HG02798 (cell line): Measurements from ENCODE around the gene SYCP2L.
A peak's percentile ranks its signal among the peaks of the same experiment; 100 is the strongest.
"Not testable (repeated sequence)": the region's sequence is repeated elsewhere in the genome, so short reads cannot be mapped to it uniquely, and the experiment has no call there.

ENCODE experiments used
- ATAC-seq: cut with Tn5 transposase; IDR thresholded peaks from one replicate; pipeline ENCODE4 v1.9.1; 2021; ENCODE audit warnings: mild to moderate bottlenecking; ENCODE audit not compliant: unreplicated experiment, poor library complexity

The SYCP2L gene

DNA sequence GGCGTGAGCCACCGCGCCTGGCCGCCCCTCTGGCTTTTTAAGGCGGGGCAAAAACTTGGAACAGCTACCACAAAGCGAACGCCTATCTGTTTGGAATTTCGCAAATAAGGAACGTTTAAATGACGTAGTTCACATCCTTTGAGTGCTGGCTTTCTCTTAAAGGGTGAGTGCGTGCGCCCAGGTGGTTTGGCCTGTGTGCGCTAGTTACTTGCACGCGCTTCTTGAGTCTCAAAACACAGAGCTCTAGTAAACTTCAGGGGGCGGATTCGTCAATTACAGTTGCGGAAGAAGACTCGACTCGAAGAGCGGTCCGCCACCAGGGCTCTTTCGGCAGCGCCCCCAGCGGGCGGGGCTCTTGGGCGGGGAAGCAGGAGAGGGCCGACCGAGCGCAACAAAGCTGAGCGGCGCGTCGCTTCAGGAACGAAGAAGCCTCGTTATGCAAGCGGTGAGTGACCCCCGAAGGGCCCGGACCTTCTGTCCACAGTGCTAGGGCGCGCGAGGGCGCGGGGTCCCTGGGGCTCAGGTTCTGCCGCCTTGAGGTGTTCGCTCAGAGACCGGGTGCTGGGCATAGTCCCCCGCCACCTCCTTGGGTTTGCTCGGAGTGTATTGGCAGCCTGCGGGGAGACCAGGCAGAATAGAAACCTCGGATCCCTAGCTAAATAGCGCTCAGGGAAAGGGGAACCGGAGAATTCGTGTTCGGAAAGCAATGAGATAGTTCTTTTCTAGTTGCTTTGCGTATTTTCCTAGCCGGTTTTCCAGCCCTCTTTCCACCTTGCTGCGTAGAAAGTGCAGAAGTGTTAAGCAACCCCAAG is at the start of gene SYCP2L:
Gene SYCP2L, plus strand, starts transcription at position 362 of the 812 bp plus-strand sequence. Its CDS starts 75 bp downstream, at position 437.
- ATAC-seq, result peak; percentile 71

DNA sequence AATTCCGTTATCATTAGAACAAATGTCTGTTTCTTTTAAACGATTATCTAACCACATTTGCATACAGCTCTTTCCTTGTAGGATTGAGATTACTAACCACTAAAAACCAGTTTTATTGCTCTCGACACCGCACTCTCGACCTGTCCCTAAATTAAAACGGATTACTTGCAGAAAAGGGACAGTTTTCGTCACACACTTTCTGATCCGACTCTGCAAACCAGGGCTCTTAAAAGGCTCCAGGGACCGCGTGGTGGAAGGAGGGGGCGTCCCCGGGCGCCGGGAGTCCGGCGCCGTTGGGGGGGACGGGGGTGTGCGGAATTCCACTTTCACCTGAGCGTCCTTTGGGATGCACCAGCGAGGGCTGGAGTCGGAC is 49.2 kb upstream of the SYCP2L start:
- no peak for ATAC-seq

DNA sequence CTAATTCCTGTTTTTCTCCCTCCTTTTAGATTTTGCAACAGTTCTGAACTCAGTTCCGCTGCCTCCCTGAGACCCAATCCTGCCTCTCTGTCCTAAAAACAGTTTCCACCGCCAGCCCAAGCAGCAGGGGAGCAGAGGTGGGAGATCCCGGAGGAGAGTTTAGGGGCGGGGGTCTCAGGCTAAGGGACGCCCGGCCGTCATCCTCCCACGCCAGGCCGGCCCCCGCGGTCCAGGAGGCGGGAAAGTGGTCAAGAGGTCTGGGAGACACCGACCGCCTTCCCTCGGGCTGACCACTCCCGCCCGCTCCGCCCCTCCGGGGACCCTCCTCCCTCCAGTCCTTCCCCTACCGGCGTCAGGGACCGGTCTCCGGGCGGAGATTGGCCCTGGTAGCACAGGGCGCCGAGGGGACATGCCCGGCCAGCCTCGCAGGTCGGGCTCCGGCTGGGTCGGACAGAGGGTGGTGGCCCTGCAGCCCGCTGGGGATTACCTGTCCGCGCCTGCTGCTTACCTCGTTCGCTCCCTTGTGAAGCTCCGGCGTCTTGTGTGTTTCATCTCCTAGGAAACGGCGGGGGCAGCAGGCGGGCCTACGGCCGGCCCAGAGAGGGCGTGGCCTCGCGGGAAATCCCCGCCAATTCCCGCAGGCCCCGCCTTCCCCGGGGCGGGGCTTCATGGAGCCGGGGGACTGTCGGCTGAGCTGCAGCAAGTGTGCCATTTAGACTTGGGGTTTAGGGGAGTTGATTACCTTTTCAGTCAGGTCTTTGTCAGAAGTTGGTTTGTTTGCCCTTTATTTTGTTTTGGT is 48.7 kb upstream of the SYCP2L start, which contains the start of gene MAK:
Gene MAK, minus strand, starts transcription at position 545 of the 799 bp plus-strand sequence. CDS start 7,891 bp downstream, outside the sequence.
- peak; percentile 88 for ATAC-seq

DNA sequence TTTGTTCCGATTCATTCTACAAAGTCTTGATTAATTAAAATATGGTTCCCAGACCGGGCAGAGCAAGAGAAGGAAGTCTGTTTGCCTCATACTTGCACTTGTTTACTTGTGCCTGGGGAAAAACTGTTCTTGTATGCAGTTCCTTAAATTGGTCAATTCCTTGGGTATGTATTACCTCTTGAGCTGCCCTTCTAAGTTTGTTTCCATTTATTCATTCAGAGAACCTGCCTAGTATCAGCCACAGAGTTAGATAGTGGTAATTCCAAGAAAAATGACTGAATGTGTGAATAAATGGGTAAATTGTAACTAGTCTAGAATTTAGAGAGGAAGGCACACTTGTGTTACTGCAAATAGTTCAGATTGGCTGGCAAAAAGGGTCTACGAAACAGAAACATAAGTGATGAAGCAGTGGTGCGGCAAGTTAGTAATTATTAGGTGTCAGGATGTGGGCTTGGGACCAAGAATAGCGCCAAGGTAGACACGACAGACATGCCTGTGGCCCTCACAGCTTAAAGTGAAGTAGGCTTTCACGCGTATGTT is 48.0 kb upstream of the SYCP2L start:
- ATAC-seq, result peak; percentile 58

DNA sequence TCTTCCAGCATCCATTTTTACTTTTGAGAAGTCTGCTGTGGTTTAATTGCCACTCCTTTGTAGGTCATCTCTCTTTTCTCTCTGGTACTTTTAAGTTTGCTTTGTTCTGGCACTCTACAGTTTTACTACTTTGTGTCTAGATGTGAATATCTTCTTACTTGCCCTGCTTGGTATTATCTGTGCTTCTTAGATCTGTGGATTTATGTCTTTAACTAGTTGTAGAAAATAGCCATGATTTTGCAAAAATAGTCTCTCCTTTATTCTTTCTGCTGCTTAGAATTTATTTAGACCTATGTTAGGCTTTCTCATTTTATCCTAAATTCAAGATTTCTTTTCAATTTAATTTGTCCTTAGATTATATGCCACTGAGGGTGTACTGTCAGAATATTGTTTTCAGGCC is 43.3 kb upstream of the SYCP2L start:
- no peak for ATAC-seq

DNA sequence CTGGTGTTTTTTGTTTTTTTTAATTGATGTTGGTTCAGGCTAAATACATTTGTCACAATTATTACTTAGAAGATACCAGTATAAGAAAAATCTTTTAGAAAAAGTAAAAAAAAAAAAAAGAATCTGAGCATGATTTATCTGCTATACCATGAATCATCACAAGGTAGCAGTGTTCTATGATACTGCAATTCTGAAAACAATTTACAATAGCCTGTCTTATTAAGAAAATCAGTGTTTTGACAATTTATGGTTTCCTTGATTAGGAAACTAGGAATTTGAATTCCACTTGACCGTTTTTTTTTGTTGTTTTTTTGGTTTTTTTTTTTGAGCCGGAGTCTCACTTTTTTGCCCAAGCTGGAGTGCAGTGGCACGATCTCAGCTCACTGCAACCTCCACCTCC is 39.2 kb upstream of the SYCP2L start:
- ATAC-seq, result no peak

DNA sequence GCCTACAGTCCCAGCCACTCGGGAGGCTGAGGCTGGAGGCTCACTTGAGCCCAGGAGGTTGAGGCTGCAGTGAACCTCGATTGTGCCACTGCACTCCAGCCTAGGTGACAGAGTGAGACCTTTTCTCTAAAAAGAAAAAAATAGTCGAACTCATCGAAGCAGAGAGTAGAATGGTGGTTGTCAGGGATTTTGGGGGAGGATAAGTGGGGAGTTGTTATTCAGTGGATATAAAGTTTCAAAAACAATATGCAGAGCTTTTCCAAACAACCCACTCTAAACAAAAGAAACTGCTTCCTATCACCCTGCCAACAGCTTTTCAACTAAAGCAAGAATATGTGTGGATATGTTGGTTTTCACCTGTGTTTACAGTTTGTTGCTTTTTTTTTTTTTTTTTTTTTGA is 37.0 kb upstream of the SYCP2L start:
- ATAC-seq, result no peak

DNA sequence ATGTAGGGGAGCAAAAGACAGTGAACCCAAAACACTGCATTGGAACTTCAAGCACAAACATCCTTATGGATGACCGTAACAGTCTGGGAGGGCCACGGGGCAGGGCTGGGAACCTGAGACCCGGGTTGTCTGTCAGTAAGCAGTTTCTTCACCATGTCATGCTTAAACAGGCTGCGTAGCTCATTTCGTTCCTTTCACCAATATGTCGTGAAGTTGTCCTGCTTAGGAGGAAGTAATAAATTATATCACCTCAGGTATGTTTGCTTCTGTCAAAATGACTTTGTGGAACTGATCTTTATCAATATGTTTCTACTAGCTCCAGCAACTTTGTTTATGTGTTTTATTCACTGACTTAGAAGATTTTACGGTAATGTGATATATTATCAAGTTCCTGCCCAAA is 36.1 kb upstream of the SYCP2L start:
- ATAC-seq, result no peak

DNA sequence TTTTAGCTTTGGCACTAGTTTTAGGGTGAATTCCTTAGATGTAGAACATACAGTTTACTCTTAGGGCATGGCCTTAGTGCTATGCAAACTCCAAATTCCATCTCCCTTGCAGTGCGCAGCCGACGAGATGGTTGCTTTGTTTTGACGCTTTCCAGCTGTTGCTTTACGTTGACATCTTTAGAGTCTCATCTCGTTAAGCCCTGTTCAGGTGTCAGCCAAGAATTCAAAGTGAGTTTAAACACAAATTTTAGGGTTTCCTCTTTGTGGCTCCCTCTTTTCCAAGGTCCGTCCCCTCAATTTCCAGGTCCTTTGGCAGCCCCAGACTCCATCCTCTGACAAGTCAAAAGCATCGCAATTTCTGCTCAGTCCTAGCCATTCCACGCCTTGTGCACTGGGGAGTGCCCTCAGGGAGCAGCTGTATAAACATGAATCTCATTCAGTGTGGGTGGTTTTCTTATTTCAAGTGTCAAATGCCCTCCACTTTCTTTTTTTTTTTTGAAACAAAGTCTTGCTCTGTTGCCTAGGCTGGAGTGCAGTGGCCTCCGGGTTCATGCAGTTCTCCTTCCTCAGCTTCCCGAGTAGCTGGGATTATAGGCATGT is 34.4 kb upstream of the SYCP2L start:
- ATAC-seq, result no peak

DNA sequence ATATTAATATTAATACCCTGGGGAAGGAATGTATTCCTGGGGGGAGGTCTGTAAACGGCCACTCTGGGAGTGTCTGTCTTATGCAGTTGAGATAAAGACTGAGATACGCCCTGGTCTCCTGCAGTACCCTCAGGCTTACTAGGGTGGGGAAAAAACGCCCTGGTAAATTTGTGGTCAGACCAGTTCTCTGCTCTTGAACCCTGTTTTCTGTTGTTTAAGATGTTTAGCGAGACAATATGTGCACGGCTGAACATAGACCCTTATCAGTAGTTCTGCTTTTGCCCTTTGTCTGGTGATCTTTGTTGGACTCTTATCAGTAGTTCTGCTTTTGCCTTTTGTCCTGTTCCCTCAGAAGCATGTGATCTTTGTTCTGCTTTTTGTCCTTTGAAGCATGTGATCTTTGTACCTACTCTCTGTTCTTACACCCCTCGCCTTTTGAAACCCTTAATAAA is 33.0 kb upstream of the SYCP2L start:
- not testable (repeated sequence) for ATAC-seq

DNA sequence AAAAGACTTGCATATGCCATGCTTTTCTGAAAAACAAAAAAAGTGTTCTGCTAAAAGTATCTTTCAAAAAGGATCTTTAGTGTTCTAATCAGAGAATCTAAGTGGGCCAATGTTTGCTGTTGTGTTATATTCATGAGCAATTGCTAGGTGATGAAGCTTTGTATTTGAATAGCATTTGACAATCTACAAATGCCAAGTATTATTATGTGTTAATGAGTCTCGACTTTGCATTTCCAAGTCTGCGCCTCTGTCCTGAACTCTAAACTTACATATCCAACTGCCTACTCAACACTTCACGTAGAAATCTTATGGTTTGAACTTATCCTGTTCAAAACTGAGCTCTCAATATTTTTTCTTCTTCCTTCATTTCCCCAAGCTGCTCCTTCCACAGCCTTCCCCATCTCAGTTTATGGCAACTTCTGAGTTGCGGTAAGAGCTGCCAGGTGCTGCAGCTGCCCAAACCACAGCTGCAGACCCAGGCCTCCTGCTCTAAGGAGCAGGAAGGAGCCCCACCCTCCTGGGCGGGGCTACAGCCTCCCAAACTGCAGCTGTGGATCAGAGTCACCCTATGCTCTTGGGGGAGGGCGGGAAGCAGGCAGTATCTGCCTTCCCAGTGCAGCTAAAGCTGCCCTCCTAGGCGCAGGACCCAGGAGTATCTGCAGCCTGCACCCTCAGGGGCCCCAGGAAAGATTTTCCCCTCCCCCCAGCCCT is 31.8 kb upstream of the SYCP2L start:
- ATAC-seq, result no peak

DNA sequence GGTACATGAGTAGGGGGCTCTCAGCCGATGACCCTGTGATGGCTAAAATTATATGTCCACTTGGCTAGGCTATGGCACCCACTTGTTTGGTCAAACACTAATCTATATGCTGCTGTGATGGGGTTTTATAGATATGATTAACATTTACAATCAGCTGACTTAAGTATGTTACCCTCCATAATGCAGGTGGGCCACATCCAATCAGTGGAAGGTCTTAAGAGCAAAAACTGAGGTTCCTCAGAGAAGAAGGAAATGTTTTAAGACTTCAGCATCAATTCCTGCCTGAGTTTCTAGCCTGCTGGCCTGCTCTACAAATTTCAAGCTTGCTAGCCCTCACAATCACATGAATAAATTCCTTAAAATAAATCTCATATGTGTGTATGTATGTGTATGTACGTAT is 29.6 kb upstream of the SYCP2L start:
- no peak for ATAC-seq

DNA sequence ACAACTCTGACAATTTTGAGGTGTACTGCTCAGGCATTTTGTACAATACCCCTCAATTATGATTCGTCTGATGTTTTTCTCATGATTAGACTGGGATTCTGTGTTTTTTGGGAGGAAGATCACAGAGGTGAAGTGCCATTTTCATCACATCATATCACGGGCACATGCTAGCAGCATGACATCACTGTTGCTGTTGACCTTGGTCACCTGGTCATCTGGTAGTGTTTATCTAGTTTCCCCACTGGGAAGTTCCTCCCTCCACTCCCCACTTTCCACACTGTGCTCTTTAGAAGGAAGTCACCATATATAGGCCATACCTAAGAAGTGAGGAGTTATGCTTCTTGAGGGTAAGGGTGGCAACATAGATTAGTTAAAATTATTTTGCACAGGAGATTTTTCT is 25.8 kb upstream of the SYCP2L start:
- no peak for ATAC-seq

DNA sequence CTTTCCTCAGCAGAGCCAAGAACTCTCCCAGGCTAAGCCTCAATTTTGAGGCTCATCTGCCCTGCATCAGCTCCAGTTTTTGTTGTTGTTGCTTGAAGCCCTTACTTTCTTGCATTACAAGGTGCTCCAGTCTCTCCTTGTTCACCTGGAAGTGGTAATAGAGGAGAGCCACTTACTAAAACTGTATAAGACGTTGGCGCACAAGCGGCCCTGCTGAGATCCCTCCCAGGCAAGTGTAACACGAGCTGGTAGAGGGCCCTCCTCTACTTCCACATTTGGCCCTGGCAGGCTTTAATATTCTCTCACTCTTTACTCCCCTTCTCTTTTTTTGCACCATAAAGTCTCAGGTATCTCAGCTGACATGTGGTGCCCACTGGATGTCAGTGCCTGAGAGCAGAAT is 24.5 kb upstream of the SYCP2L start:
- no peak for ATAC-seq

DNA sequence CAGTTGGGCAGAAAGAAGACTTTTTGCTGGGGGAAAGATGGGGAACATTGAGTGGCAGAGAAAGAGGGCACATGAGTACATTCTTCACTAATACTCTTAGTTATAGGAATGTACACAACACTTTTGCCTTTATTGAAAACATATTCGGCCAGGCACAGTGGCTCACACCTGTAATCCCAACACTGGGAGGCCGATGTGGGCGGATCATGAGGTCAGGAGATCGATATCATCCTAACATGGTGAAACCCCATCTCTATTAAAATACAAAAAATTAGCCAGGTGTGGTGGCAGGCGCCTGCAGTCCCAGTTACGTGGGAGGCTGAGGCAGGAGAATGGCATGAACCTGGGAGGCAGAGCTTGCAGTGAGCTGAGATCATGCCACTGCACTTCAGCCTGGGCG is 23.8 kb upstream of the SYCP2L start:
- ATAC-seq, result not testable (repeated sequence)

DNA sequence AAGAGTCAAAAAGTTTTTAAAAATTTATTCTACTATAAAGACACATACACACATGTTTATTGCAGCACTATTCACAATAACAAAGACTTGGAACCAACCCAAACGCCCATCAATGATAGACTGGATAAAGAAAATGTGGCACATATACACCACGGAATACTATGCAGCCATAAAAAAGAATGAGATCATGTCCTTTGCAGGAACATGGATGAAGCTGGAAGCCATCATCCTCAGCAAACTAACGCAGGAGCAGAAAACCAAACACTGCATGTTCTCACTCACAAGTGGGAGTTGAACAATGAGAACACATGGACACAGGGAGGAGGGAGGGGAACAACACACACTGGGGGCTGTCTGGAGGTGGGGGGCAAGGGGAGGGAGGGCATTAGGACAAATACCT is 20.1 kb upstream of the SYCP2L start:
- not testable (repeated sequence) for ATAC-seq

DNA sequence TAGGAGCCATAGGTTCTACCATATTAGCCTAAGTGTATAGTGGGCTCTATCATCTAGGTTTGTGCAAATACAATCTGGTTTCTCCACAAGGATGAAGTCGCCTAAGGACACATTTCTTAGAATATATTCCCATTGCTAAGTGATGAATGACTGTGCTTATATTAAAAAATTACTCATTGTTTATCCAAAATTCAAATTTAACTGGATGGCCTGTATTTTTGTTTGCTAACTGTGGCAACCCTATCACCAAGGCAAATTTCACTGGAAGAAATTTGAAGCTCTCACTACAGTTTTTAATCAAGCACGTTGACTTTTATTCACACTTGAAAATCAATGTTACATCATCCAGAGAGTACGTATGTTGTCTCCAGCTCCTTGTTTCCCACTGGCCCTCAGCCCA is 18.9 kb upstream of the SYCP2L start:
- no peak for ATAC-seq

DNA sequence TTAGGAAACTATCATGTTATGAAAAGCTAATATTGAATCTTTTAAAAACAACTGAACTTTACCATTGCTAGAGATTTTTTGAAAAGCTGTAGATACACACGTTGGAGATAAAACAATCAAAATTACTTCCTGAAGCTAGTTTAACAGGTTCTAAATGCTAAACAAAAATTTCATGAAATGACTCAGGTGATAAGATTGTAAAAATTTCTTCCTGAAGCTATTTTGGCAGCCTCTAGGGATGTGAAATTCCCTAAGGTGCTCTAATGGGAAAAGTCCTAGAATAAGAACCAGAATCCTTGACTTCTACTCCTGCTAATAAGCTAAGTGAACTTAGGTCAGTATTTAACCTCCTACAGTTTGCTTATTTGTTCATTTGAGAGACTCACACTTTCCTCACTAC is 13.5 kb upstream of the SYCP2L start:
- ATAC-seq, result no peak

DNA sequence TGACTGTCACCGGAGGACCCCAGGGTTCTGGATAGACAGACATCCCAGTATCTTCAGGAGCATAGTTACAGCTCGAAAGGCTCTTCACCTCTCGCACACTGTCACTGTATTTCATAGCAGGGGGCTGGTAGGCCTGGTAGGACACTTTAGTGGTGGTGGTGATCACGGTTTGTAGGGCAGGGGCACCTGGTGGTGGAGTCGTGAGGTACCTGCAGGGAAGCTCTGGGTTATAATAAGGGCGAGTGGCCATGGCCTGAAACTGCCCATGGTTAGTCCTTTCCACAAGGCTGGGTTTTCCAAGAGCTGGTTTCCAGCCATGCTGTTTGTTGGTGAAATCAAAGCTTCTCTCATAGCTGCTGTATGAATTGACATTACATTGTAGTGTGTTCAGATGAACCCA is 12.6 kb upstream of the SYCP2L start:
- no peak for ATAC-seq

DNA sequence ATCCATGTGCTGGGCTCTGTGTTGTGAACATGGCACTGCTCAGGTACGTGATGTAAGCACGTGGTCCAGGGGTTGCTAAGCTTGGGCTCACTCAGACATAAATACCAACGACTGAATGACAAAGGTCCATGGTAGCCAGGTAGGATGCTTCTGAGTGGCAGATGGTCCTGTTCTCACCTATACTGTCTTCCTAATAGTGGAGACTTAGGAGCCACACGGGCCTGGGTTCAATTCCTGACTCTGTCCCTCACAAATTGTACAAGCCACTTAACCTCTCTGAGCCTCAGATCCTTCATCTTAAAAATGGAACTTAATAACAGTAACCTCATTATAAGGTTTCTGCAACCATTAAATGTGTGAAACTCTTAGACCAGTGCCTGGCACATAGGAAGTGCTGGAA is 11.8 kb upstream of the SYCP2L start:
- no peak for ATAC-seq
